Tibial nerve (tissue), 4 donors: ENCODE measurements around the gene RAB35. TPM values are rescaled to one million over a fixed set of nuclear protein-coding genes. Genes with fewer than 3 reads are reported as not detected.

Experiments
- DNase-seq, 2 donors: peaks; one replicate each; pipeline ENCODE4 v3.0.0-alpha.2; 2019; ENCODE audit warnings: low spot score in 2 of 2
- H3K27ac ChIP-seq, 4 donors: fragments of 200-600 bp; sonication (generic) in 3 of 4; one replicate each; pipeline ENCODE4 v1.5.1; 2017 to 2019; ENCODE audit warnings: mild to moderate bottlenecking in 1 of 4
- H3K27me3 ChIP-seq, 2 donors: fragments of 200-600 bp; sonication (generic) in 1 of 2; one replicate each; pipeline versions ENCODE4 v1.5.1 to v1.6.0; 2017 to 2019
- H3K36me3 ChIP-seq, 3 donors: fragments of 200-600 bp; sonication (generic); one replicate each; pipeline ENCODE4 v1.5.1; 2018 to 2019
- H3K4me1 ChIP-seq, 4 donors: fragments of 200-600 bp; sonication (generic) in 3 of 4; one replicate each; pipeline ENCODE4 v1.5.1; 2017 to 2019
- H3K4me3 ChIP-seq, 4 donors: fragments of 200-600 bp; sonication (generic) in 3 of 4; one replicate each; pipeline ENCODE4 v1.5.1; 2017 to 2019; ENCODE audit warnings: mild to moderate bottlenecking in 1 of 4, moderate library complexity in 1 of 4
- H3K9me3 ChIP-seq, 4 donors: fragments of 200-600 bp; sonication (generic) in 3 of 4; one replicate each; pipeline ENCODE4 v1.5.1; 2017 to 2019
- CTCF ChIP-seq, 5 experiments: fragments of 200-600 bp in 3 of 5; fragments of 450-650 bp in 2 of 5; sonication (generic) in 3 of 5; IDR thresholded peaks; one replicate each; pipeline ENCODE4 v1.5.1; 2016 to 2019; ENCODE audit warnings: antibody characterized with exemption in 5 of 5, mild to moderate bottlenecking in 3 of 5, moderate library complexity in 2 of 5
- EP300 ChIP-seq, 2 donors: sonication (generic); formaldehyde crosslinking; IDR thresholded peaks; one replicate each; pipeline ENCODE4 v1.6.1; 2017; ENCODE audit warnings: antibody characterized with exemption in 2 of 2, mild to moderate bottlenecking in 1 of 2
- POLR2A ChIP-seq, 2 donors: fragments of 450-650 bp; IDR thresholded peaks; one replicate each; pipeline ENCODE4 v1.6.1; 2017; ENCODE audit warnings: antibody characterized with exemption in 2 of 2, mild to moderate bottlenecking in 2 of 2, moderate library complexity in 2 of 2
- WGBS, 2 donors: methylation state at CpG; one replicate each; pipeline ENCODE4 v1.1.5; 2018; 5-methylcytosine and 5-hydroxymethylcytosine counted together
- total RNA-seq, 4 donors: library from RNA; depleted of rRNA; stranded (reverse); fragments of >200 nt; gene quantifications; one replicate each; pipeline ENCODE4 v1.1.0, GENCODE V29; 2016

Gene RAB35
- total RNA-seq, 4 donors from 2014 or later = 22.8 to 30.8 (median 26.2) TPM

DNA sequence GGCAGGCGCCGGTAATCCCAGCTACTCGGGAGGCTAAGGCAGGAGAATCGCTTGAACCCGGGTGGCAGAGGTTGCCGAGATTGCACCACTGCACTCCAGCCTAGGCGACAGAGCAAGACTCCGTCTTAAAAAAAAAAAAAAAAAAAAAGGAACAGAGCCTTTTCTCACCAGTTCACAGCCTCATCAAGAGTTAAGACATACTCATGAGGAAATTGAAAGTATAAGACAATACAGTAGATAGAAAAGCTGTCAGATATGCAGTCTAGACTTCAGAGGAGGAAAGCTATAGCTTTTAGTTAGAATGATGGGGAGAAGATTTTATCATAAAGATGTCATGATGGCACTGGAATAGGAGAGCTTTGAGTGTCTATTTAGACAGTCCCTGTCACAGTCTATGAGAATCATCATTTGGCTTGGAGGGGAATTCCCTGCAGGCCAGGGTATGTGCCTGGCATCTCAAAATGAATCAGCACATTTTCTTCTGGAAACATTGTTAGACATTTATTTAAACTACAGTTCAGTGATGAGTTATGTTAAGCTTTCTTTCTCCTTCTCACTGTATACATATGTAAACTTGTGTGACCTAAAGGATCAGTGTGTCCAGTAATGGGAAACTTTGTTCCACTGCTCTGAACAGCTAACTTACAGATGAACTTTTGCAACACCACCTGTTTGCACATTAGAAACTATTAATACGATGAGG, 2.9 kb upstream of the RAB35 start:
- Histone ChIP-seq H3K27me3 (no peaks in the 10 kb centered on the region), H3K27ac (peak overlapping the region in 1 of 4 donors; percentile 32), H3K4me1 (peaks cover 0 to 38% (median 25%) of the 10 kb centered on the region in 4 donors), H3K9me3 (no peaks in the 10 kb centered on the region), H3K4me3 (no peak overlapping the region), H3K36me3 (peaks cover 0 to 1% (median 0%) of the 10 kb centered on the region in 3 donors)
- 71 to 87% methylated on average over 9 of the region's 9 CpGs for WGBS, 2 donors
- no peak for DNase-seq
- TF ChIP-seq EP300 (IDR thresholded peaks at IDR 0.05) (no peak), CTCF (IDR thresholded peaks at IDR 0.05) (no peak), POLR2A (IDR thresholded peaks at IDR 0.05) (no peak)

DNA sequence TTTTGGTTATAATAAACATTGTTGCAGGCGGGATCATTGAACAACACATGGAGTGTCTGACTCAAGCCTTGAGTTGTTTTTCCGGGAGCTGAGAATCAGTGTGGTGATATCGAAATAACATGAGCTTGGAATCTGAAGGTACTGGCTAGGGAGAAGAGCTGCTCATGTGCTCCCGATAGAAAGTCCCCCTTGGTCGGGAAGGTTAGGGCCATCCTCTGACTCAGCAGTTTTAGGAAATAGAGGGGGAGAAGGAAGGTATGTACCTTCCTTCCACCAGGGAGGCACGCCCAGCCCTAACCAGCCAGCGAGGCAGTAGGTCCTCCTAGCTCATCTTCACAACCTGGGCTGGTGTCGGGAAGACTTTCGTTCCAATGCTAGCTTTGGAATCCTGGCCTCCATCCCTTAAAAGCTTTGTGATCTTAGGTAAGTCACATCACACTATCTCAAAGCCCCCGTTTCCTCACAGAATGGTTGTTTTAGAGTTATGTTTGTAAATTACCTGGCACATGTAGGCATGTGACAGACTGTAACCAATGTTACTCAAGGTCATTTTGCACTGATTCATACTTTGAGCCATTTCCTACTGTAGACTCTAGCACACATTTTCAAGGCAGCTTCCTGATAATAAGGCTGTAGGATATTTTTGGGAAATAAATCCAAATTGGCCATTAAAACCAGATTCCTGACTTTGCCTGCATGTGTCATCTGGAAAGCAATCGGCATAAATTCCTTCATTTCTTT, 1.9 kb upstream of the RAB35 start:
- no peaks in the 10 kb centered on the region for H3K27me3 ChIP-seq
- peaks cover 0 to 46% (median 26%) of the 10 kb centered on the region in 4 donors for H3K4me1 ChIP-seq
- WGBS, 2 donors = 61 to 62% methylated on average over 11 of the region's 11 CpGs
- no peak for DNase-seq
- peaks cover 0 to 9% (median 0%) of the 10 kb centered on the region in 3 donors for H3K36me3 ChIP-seq
- peak overlapping the region in 2 of 4 donors; percentile 12 to 32 for H3K27ac ChIP-seq
- no peaks in the 10 kb centered on the region for H3K9me3 ChIP-seq
- peak overlapping the region in 2 of 4 donors; percentile 71 to 98 for H3K4me3 ChIP-seq
- TF ChIP-seq POLR2A (IDR thresholded peaks at IDR 0.05) = no peak
- no peak for TF ChIP-seq EP300 (IDR thresholded peaks at IDR 0.05)
- TF ChIP-seq CTCF (IDR thresholded peaks at IDR 0.05) = no peak

DNA sequence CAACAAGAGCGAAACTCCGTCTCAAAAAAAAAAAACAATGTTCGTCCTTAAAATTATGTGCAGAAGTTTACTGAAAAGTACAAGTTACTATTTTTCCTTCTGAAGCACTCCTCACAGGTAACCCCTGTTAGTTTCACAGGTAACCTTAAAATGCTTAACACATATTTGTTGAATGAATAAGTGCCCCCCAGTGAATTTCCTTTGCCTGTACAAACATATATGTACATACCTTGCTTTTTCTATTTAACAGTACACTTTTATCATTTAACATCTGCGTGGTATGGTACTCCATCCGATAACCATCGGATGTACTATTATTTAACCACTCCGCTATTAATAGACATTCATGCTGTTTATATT, 1.4 kb upstream of the RAB35 start:
- Histone ChIP-seq H3K9me3 (no peaks in the 10 kb centered on the region), H3K4me3 (peak overlapping the region; percentile 71 to 98 (median 90)), H3K4me1 (peaks cover 0 to 46% (median 26%) of the 10 kb centered on the region in 4 donors), H3K36me3 (peaks cover 0 to 9% (median 0%) of the 10 kb centered on the region in 3 donors), H3K27ac (peak overlapping the region in 2 of 4 donors; percentile 32 to 90), H3K27me3 (no peaks in the 10 kb centered on the region)
- no peak for DNase-seq
- TF ChIP-seq POLR2A (IDR thresholded peaks at IDR 0.05) (no peak), EP300 (IDR thresholded peaks at IDR 0.05) (no peak)
- 43 to 45% methylated on average over 7 of the region's 7 CpGs for WGBS, 2 donors

- Histone ChIP-seq H3K9me3 (no peaks in the 10 kb centered on the region), H3K4me1 (peaks cover 0 to 52% (median 26%) of the 10 kb centered on the region in 4 donors), H3K4me3 (peak overlapping the region; percentile 71 to 98 (median 90)), H3K27me3 (no peaks in the 10 kb centered on the region), H3K36me3 (peaks cover 0 to 13% (median 0%) of the 10 kb centered on the region in 3 donors), H3K27ac (peak overlapping the region; percentile 85 to 97 (median 94))
- WGBS, 2 donors = 0 to 1% methylated on average over 47 to 53 of the region's 91 CpGs
- TF ChIP-seq CTCF (IDR thresholded peaks at IDR 0.05) (peak in 2 of 5 experiments; percentile 13 to 44), POLR2A (IDR thresholded peaks at IDR 0.05) (peak; percentile 70 to 91), EP300 (IDR thresholded peaks at IDR 0.05) (peak in 1 of 2 donors; percentile 91)
- peak; percentile 86 to 87 for DNase-seq
Observed at GRCh38 chr12:120116792-120117651, 469 bp upstream of the RAB35 start.
